ENCODE results near the gene PTPN1.

PTPN1 gene

GRCh38 chr20:50625986-50626677 lies 115.9 kb downstream of the PTPN1 start:
- TF ChIP-seq CTCF (conservative IDR thresholded peaks at IDR 0.05; ENCODE audit: low read length) = peak; percentile 76
- DNase-seq (ENCODE audit: low read depth) = peak; percentile 46

GRCh38 chr20:50627747-50628146 lies 117.6 kb downstream of the PTPN1 start:
- DNase-seq (ENCODE audit: low read depth) = no peak
- H3K4me3 ChIP-seq (ENCODE audit: low read length) = no peak overlapping the region
- no peak for TF ChIP-seq CTCF (conservative IDR thresholded peaks at IDR 0.05; ENCODE audit: low read length)

More at GRCh38 chr20:50625986-50626677, 115.9 kb downstream of the PTPN1 start:
- no peak overlapping the region for H3K4me3 ChIP-seq (ENCODE audit: low read length)

- DNase-seq (ENCODE audit: low read depth) = no peak
- TF ChIP-seq CTCF (conservative IDR thresholded peaks at IDR 0.05; ENCODE audit: low read length) = no peak
- H3K4me3 ChIP-seq (ENCODE audit: low read length) = no peak overlapping the region
These were observed 118.1 kb downstream of the PTPN1 start for GRCh38 chr20:50628332-50628731.

- no peak overlapping the region for H3K4me3 ChIP-seq (ENCODE audit: low read length)
- no peak for DNase-seq (ENCODE audit: low read depth)
- no peak for TF ChIP-seq CTCF (conservative IDR thresholded peaks at IDR 0.05; ENCODE audit: low read length)
These were observed 118.9 kb downstream of the PTPN1 start for GRCh38 chr20:50628853-50629669.

- DNase-seq (ENCODE audit: low read depth) = no peak
- no peak for TF ChIP-seq CTCF (conservative IDR thresholded peaks at IDR 0.05; ENCODE audit: low read length)
These were observed 119.5 kb downstream of the PTPN1 start for GRCh38 chr20:50629670-50630045.

GRCh38 chr20:50630578-50631263 lies 120.5 kb downstream of the PTPN1 start:
- TF ChIP-seq CTCF (conservative IDR thresholded peaks at IDR 0.05; ENCODE audit: low read length) = no peak
- no peak overlapping the region for H3K4me3 ChIP-seq (ENCODE audit: low read length)
- no peak for DNase-seq (ENCODE audit: low read depth)

More at GRCh38 chr20:50629670-50630045, 119.5 kb downstream of the PTPN1 start:
- no peak overlapping the region for H3K4me3 ChIP-seq (ENCODE audit: low read length)
